GM12872 (cell line): Measurements from ENCODE around the gene EGLN1.

Source experiments
- TF ChIP-seq, protein P1 (sequence below): IDR thresholded peaks from 3 replicates; pipeline ENCODE4 v1.5.1; 2011; ENCODE audit warnings: low read depth, mild to moderate bottlenecking, low read length, moderate library complexity; ENCODE audit not compliant: insufficient read depth

EGLN1 gene

GRCh38 chr1:231337043-231337471 lies 85.0 kb downstream of the EGLN1 start:
- TF ChIP-seq, protein P1, sequence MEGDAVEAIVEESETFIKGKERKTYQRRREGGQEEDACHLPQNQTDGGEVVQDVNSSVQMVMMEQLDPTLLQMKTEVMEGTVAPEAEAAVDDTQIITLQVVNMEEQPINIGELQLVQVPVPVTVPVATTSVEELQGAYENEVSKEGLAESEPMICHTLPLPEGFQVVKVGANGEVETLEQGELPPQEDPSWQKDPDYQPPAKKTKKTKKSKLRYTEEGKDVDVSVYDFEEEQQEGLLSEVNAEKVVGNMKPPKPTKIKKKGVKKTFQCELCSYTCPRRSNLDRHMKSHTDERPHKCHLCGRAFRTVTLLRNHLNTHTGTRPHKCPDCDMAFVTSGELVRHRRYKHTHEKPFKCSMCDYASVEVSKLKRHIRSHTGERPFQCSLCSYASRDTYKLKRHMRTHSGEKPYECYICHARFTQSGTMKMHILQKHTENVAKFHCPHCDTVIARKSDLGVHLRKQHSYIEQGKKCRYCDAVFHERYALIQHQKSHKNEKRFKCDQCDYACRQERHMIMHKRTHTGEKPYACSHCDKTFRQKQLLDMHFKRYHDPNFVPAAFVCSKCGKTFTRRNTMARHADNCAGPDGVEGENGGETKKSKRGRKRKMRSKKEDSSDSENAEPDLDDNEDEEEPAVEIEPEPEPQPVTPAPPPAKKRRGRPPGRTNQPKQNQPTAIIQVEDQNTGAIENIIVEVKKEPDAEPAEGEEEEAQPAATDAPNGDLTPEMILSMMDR: no peak

- TF ChIP-seq, protein P1: no peak
Measured at GRCh38 chr1:231335663-231336602, 86.2 kb downstream of the EGLN1 start.

DNA sequence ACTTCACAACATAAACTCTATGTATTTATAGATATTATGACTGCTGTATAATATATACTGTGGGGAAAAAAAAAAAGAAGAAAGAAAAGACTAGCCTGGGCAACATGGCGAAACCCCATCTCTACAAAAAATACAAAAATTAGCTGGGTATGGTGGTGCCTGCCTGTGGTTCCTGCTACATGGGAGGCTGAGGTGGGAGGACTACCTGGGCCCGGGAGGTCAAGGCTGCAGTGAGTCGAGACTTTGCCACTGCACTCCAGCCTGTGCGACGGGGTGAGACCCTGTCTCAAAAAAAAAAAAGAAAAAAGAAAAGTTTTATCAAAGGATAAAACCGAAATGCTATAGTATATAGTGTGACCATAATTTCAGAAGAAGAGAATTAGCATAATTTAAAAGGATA lies 87.1 kb downstream of the EGLN1 start:
- TF ChIP-seq, protein P1: no peak

GRCh38 chr1:231334079-231334666 lies 87.9 kb downstream of the EGLN1 start:
- TF ChIP-seq, protein P1: no peak

- TF ChIP-seq, protein P1: no peak
Measured at GRCh38 chr1:231332761-231333160, 89.3 kb downstream of the EGLN1 start.

DNA sequence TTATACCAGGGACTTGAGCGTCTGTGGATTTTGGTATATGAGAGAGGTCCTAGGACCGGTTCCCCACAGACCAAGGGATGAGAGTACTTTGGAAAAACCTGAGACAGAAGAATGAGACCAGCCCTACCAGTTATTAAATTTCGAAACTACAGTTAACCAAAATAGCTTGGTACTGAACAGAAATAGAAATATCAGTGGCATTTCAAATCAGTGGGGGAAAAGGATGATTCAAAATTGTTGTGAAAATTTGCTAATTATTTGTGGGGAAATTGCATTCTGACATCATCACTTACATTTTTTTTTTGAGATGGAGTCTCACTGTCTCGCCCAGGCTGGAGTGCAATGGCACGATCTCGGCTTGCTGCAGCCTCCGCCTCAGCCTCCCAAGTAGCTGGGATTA lies 92.6 kb downstream of the EGLN1 start:
- TF ChIP-seq, protein P1: no peak

DNA sequence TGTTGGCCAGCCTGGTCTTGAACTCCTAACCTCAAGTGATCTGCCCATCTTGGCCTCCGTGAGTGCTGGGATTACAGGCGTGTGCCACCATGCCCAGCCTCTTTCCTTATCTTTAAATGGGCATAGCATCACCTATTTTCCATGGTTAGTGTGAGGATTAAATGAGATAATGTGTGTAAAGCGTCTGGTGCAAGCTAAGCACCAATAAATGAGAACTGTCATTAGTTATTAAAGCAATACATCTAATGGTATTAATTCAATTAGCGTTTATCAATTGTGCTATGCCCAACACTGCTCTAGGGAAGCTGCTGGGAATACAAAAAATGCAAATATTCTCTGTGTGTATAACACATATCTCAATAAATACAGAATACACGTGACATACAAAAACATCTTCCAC lies 94.5 kb downstream of the EGLN1 start:
- TF ChIP-seq, protein P1: no peak
